ENCODE results near the gene NR2C2.

NR2C2 gene

GRCh38 chr3:15014606-15015328 is 67.4 kb downstream of the NR2C2 start:
- Histone ChIP-seq H3K9ac (ENCODE audit: low read length in 5 of 5) (no peak overlapping the region), H3K27ac (ENCODE audit: low read depth, low read length) (no peak overlapping the region), H3K27me3 (ENCODE audit: control insufficient read depth in 5 of 5, insufficient read depth in 4 of 5, low read length in 5 of 5) (no peaks in the 10 kb centered on the region), H3K9me3 (ENCODE audit: control insufficient read depth in 5 of 5, low read length in 5 of 5) (no peaks in the 10 kb centered on the region), H3K4me3 (ENCODE audit: low read depth in 1 of 5, low read length in 5 of 5) (no peak overlapping the region), H3K4me1 (ENCODE audit: control insufficient read depth in 5 of 5, insufficient read depth in 5 of 5, low read length in 5 of 5) (no peaks in the 10 kb centered on the region), H3K36me3 (ENCODE audit: control insufficient read depth in 5 of 5, insufficient read depth in 5 of 5, low read length in 5 of 5) (peaks cover 26 to 70% (median 56%) of the 10 kb centered on the region in 5 donors)

- no peaks in the 10 kb centered on the region for H3K9me3 ChIP-seq (ENCODE audit: control insufficient read depth in 5 of 5, low read length in 5 of 5)
- H3K36me3 ChIP-seq (ENCODE audit: control insufficient read depth in 5 of 5, insufficient read depth in 5 of 5, low read length in 5 of 5): peaks cover 27 to 77% (median 61%) of the 10 kb centered on the region in 5 donors
- H3K9ac ChIP-seq (ENCODE audit: low read length in 5 of 5): no peak overlapping the region
- H3K27ac ChIP-seq (ENCODE audit: low read depth, low read length): no peak overlapping the region
- no peak overlapping the region for H3K4me3 ChIP-seq (ENCODE audit: low read depth in 1 of 5, low read length in 5 of 5)
- H3K4me1 ChIP-seq (ENCODE audit: control insufficient read depth in 5 of 5, insufficient read depth in 5 of 5, low read length in 5 of 5): no peaks in the 10 kb centered on the region
- no peaks in the 10 kb centered on the region for H3K27me3 ChIP-seq (ENCODE audit: control insufficient read depth in 5 of 5, insufficient read depth in 4 of 5, low read length in 5 of 5)
These were observed 68.1 kb downstream of the NR2C2 start for GRCh38 chr3:15015456-15015855.

- peaks cover 35 to 94% (median 77%) of the 10 kb centered on the region in 5 donors for H3K36me3 ChIP-seq (ENCODE audit: control insufficient read depth in 5 of 5, insufficient read depth in 5 of 5, low read length in 5 of 5)
- H3K4me3 ChIP-seq (ENCODE audit: low read depth in 1 of 5, low read length in 5 of 5): no peak overlapping the region
- H3K4me1 ChIP-seq (ENCODE audit: control insufficient read depth in 5 of 5, insufficient read depth in 5 of 5, low read length in 5 of 5): no peaks in the 10 kb centered on the region
- H3K27ac ChIP-seq (ENCODE audit: low read depth, low read length): no peak overlapping the region
- H3K9me3 ChIP-seq (ENCODE audit: control insufficient read depth in 5 of 5, low read length in 5 of 5): no peaks in the 10 kb centered on the region
- H3K27me3 ChIP-seq (ENCODE audit: control insufficient read depth in 5 of 5, insufficient read depth in 4 of 5, low read length in 5 of 5): no peaks in the 10 kb centered on the region
- no peak overlapping the region for H3K9ac ChIP-seq (ENCODE audit: low read length in 5 of 5)
These were observed 69.8 kb downstream of the NR2C2 start for GRCh38 chr3:15017191-15017590.

- no peak overlapping the region for H3K4me3 ChIP-seq (ENCODE audit: low read depth in 1 of 5, low read length in 5 of 5)
These were observed 75.9 kb downstream of the NR2C2 start for GRCh38 chr3:15023249-15023648.

GRCh38 chr3:15023719-15024118 is 76.3 kb downstream of the NR2C2 start:
- Histone ChIP-seq H3K36me3 (ENCODE audit: control insufficient read depth in 5 of 5, insufficient read depth in 5 of 5, low read length in 5 of 5) (peaks cover 42 to 92% (median 79%) of the 10 kb centered on the region in 5 donors), H3K27me3 (ENCODE audit: control insufficient read depth in 5 of 5, insufficient read depth in 4 of 5, low read length in 5 of 5) (no peaks in the 10 kb centered on the region)

More at GRCh38 chr3:15023249-15023648, 75.9 kb downstream of the NR2C2 start:
- Histone ChIP-seq H3K4me1 (ENCODE audit: control insufficient read depth in 5 of 5, insufficient read depth in 5 of 5, low read length in 5 of 5) (no peaks in the 10 kb centered on the region), H3K9ac (ENCODE audit: low read length in 5 of 5) (no peak overlapping the region), H3K27ac (ENCODE audit: low read depth, low read length) (no peak overlapping the region), H3K9me3 (ENCODE audit: control insufficient read depth in 5 of 5, low read length in 5 of 5) (no peaks in the 10 kb centered on the region), H3K27me3 (ENCODE audit: control insufficient read depth in 5 of 5, insufficient read depth in 4 of 5, low read length in 5 of 5) (no peaks in the 10 kb centered on the region), H3K36me3 (ENCODE audit: control insufficient read depth in 5 of 5, insufficient read depth in 5 of 5, low read length in 5 of 5) (peaks cover 42 to 91% (median 74%) of the 10 kb centered on the region in 5 donors)

GRCh38 chr3:15029625-15030024 is 82.2 kb downstream of the NR2C2 start:
- Histone ChIP-seq H3K4me1 (ENCODE audit: control insufficient read depth in 5 of 5, insufficient read depth in 5 of 5, low read length in 5 of 5) (no peaks in the 10 kb centered on the region), H3K27ac (ENCODE audit: low read depth, low read length) (no peak overlapping the region), H3K4me3 (ENCODE audit: low read depth in 1 of 5, low read length in 5 of 5) (no peak overlapping the region), H3K9ac (ENCODE audit: low read length in 5 of 5) (no peak overlapping the region), H3K9me3 (ENCODE audit: control insufficient read depth in 5 of 5, low read length in 5 of 5) (no peaks in the 10 kb centered on the region), H3K36me3 (ENCODE audit: control insufficient read depth in 5 of 5, insufficient read depth in 5 of 5, low read length in 5 of 5) (peaks cover 21 to 92% (median 79%) of the 10 kb centered on the region in 5 donors), H3K27me3 (ENCODE audit: control insufficient read depth in 5 of 5, insufficient read depth in 4 of 5, low read length in 5 of 5) (no peaks in the 10 kb centered on the region)

More at GRCh38 chr3:15023719-15024118, 76.3 kb downstream of the NR2C2 start:
- H3K9me3 ChIP-seq (ENCODE audit: control insufficient read depth in 5 of 5, low read length in 5 of 5): no peaks in the 10 kb centered on the region
- no peak overlapping the region for H3K4me3 ChIP-seq (ENCODE audit: low read depth in 1 of 5, low read length in 5 of 5)
- H3K4me1 ChIP-seq (ENCODE audit: control insufficient read depth in 5 of 5, insufficient read depth in 5 of 5, low read length in 5 of 5): no peaks in the 10 kb centered on the region
- H3K27ac ChIP-seq (ENCODE audit: low read depth, low read length): no peak overlapping the region
- H3K9ac ChIP-seq (ENCODE audit: low read length in 5 of 5): no peak overlapping the region

GRCh38 chr3:15032650-15033049 is 85.3 kb downstream of the NR2C2 start:
- Histone ChIP-seq H3K4me3 (ENCODE audit: low read depth in 1 of 5, low read length in 5 of 5) (no peak overlapping the region), H3K27me3 (ENCODE audit: control insufficient read depth in 5 of 5, insufficient read depth in 4 of 5, low read length in 5 of 5) (no peaks in the 10 kb centered on the region), H3K27ac (ENCODE audit: low read depth, low read length) (no peak overlapping the region), H3K9ac (ENCODE audit: low read length in 5 of 5) (no peak overlapping the region), H3K9me3 (ENCODE audit: control insufficient read depth in 5 of 5, low read length in 5 of 5) (no peaks in the 10 kb centered on the region), H3K36me3 (ENCODE audit: control insufficient read depth in 5 of 5, insufficient read depth in 5 of 5, low read length in 5 of 5) (peaks cover 9 to 95% (median 75%) of the 10 kb centered on the region in 5 donors), H3K4me1 (ENCODE audit: control insufficient read depth in 5 of 5, insufficient read depth in 5 of 5, low read length in 5 of 5) (no peaks in the 10 kb centered on the region)

GRCh38 chr3:15033103-15033502 is 85.7 kb downstream of the NR2C2 start:
- no peak overlapping the region for H3K27ac ChIP-seq (ENCODE audit: low read depth, low read length)
- no peak overlapping the region for H3K4me3 ChIP-seq (ENCODE audit: low read depth in 1 of 5, low read length in 5 of 5)
- no peaks in the 10 kb centered on the region for H3K9me3 ChIP-seq (ENCODE audit: control insufficient read depth in 5 of 5, low read length in 5 of 5)
- H3K9ac ChIP-seq (ENCODE audit: low read length in 5 of 5): no peak overlapping the region
- no peaks in the 10 kb centered on the region for H3K27me3 ChIP-seq (ENCODE audit: control insufficient read depth in 5 of 5, insufficient read depth in 4 of 5, low read length in 5 of 5)
- H3K4me1 ChIP-seq (ENCODE audit: control insufficient read depth in 5 of 5, insufficient read depth in 5 of 5, low read length in 5 of 5): no peaks in the 10 kb centered on the region
- H3K36me3 ChIP-seq (ENCODE audit: control insufficient read depth in 5 of 5, insufficient read depth in 5 of 5, low read length in 5 of 5): peaks cover 14 to 95% (median 79%) of the 10 kb centered on the region in 5 donors

- peaks cover 16 to 89% (median 81%) of the 10 kb centered on the region in 5 donors for H3K36me3 ChIP-seq (ENCODE audit: control insufficient read depth in 5 of 5, insufficient read depth in 5 of 5, low read length in 5 of 5)
- H3K4me3 ChIP-seq (ENCODE audit: low read depth in 1 of 5, low read length in 5 of 5): no peak overlapping the region
- no peak overlapping the region for H3K9ac ChIP-seq (ENCODE audit: low read length in 5 of 5)
- H3K4me1 ChIP-seq (ENCODE audit: control insufficient read depth in 5 of 5, insufficient read depth in 5 of 5, low read length in 5 of 5): peaks cover 0 to 5% (median 0%) of the 10 kb centered on the region in 5 donors
- H3K27me3 ChIP-seq (ENCODE audit: control insufficient read depth in 5 of 5, insufficient read depth in 4 of 5, low read length in 5 of 5): no peaks in the 10 kb centered on the region
- H3K27ac ChIP-seq (ENCODE audit: low read depth, low read length): no peak overlapping the region
- no peaks in the 10 kb centered on the region for H3K9me3 ChIP-seq (ENCODE audit: control insufficient read depth in 5 of 5, low read length in 5 of 5)
These were observed 90.9 kb downstream of the NR2C2 start for GRCh38 chr3:15038306-15038705.

- no peak overlapping the region for H3K9ac ChIP-seq (ENCODE audit: low read length in 5 of 5)
- H3K4me1 ChIP-seq (ENCODE audit: control insufficient read depth in 5 of 5, insufficient read depth in 5 of 5, low read length in 5 of 5): peaks cover 0 to 5% (median 0%) of the 10 kb centered on the region in 5 donors
- H3K36me3 ChIP-seq (ENCODE audit: control insufficient read depth in 5 of 5, insufficient read depth in 5 of 5, low read length in 5 of 5): peaks cover 15 to 90% (median 84%) of the 10 kb centered on the region in 5 donors
- H3K27me3 ChIP-seq (ENCODE audit: control insufficient read depth in 5 of 5, insufficient read depth in 4 of 5, low read length in 5 of 5): no peaks in the 10 kb centered on the region
- H3K4me3 ChIP-seq (ENCODE audit: low read depth in 1 of 5, low read length in 5 of 5): no peak overlapping the region
- H3K9me3 ChIP-seq (ENCODE audit: control insufficient read depth in 5 of 5, low read length in 5 of 5): no peaks in the 10 kb centered on the region
- no peak overlapping the region for H3K27ac ChIP-seq (ENCODE audit: low read depth, low read length)
These were observed 93.5 kb downstream of the NR2C2 start for GRCh38 chr3:15040844-15041243.
